Activated gamma-delta T cell treated with anti-CD3 and anti-CD28 coated beads, Interleukin-2, amount 50 U/mL, for 16 hours (primary cell): ENCODE data around the gene KCNN3.

ENCODE experiments used
- DNase-seq: peaks from one replicate; pipeline ENCODE4 v3.0.0-alpha.2; 2020; ENCODE audit warnings: low read depth

Gene KCNN3

DNA sequence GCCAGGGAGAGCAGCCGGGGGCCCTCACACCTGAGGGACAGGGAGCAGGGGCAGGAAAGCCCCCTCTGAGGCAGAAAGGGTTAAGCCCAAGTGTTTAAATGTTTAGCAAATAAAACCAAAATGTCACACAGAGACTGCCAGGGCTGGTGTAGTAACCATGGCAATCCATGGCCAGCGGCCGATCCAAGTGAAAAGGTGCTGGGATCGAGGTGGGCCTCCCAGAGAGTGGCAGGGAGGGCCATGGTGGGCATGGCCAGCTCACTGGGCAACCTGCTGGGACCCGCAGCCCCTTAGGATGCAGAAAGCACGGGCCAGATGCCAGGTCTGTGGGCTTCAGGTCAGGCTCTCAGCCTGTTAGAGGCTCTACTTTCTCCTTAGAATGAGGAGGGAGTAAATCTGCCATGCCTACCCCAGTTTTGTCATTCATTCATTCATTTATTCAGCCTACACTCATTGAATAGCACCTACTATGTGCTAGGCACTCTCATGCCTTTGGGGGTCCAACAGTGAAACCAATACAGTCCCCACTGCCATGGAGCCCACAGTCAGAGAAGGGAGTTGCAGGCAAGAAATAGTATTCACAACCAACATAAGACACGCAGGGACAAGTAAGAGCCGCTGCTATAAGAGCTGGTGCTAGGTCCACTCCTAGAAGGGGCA lies 56.1 kb downstream of the KCNN3 start:
- DNase-seq: no peak

DNA sequence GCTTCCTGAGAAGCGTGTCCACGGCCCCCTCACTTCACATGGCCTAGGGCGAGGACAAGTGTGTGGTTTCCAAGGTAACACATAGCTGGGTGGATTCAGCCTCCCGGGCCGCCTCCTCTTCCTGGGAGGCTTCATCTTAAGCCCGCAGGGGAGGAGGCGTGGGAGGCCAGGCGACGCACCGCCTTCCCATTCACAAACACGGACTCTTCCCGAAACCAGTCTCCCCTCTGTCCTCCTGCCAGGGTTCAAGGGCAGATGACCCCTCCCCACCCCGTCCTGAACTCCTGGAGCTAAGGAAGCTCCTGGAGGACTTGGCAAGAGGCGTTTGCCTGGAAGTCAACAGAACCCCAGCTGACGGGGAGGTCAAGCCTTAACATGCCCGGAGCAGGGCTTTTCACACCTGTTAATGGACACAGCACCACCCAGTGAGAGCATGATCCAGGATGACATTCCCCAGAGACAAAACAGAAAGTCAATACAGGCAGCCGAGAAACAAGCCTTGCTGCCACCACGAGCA lies 56.7 kb downstream of the KCNN3 start:
- DNase-seq: no peak

DNA sequence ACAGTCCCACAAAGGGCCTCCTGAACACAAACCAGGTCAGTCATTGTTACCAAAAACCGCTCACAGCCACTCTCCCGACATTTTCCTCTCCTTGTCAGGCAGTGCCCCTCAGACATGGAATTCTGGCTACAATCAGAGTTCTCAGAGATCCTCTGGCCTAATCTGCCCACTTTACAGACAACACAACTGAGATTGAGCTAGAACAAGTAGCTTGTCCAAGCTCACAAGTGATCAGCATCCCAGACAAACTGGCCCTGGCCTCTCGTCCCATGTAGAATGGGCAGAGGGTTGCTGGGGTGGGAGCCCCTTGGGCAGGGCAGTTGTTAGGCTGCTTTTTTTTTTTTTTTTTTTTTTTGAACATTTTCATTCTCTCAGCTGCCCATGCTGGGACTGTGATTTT lies 57.2 kb downstream of the KCNN3 start:
- DNase-seq: no peak

- no peak for DNase-seq
Measured at GRCh38 chr1:154810571-154810970, 59.5 kb downstream of the KCNN3 start.

GRCh38 chr1:154809436-154810413 lies 60.4 kb downstream of the KCNN3 start:
- DNase-seq: no peak

DNA sequence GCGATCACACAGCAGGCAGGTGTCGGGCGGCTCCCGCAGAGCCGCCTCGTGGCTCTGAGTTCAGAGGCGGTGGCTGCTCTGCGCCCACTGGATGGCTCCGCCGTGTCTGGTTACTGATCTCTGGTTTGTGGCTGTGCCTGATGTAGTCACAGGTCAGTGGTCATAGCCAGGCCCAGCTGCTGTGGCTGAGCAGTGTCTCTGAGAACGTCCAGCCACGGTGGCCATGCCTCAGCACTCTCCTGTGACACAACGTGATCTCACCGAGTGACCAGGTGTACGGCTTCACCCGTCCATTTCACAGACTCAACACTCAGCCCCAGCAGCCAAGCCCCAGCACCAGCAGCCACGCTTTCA lies 61.2 kb downstream of the KCNN3 start:
- DNase-seq: no peak

GRCh38 chr1:154808261-154808908 lies 61.7 kb downstream of the KCNN3 start:
- DNase-seq: no peak

DNA sequence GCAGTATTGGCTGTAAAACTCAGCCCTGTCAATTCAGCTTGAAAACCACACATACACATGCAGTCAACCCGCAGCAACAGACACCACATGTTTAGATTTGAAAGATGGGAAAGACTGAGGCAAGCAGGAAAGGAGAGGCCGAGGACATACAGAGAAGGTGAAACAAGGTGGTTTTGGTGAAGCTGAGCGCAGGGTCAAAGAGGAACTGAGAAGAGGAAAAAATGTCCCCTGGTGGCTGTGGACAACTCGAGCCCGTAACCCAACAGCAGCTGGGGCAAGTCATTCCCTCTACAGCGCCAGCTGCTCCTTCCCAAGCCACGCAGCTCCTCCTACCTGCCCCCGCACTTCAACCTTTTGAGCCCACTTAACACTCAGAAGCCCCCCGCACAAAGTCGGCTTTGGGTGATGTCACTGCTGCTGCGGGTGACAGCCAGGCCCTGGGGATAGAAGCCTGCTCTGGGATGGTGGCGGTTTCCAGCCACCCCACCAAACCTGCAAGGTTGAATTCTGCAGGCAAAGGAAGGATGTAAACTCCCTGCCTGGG lies 63.0 kb downstream of the KCNN3 start:
- no peak for DNase-seq

DNA sequence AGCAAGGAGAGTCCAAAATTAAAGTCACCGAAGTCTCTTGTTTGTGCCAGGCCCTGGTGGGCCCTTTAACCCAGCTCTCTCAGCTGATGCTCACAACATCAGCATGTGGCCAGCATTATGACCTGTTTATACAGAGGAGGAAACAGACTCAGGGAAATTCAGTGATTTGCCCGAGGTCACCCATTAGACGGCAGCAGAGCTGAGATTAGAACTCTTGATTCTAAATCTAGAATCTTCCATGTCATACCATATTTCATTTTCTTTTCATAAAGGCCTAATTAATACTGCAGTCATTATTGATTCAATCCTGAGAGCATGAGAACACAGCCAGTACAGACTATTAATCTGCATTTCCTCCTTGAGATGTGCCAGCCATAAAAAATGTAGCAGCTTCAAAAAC lies 63.7 kb downstream of the KCNN3 start:
- DNase-seq: no peak

GRCh38 chr1:154802982-154803920 lies 66.8 kb downstream of the KCNN3 start:
- DNase-seq: no peak

GRCh38 chr1:154802336-154802969 lies 67.6 kb downstream of the KCNN3 start:
- no peak for DNase-seq

DNA sequence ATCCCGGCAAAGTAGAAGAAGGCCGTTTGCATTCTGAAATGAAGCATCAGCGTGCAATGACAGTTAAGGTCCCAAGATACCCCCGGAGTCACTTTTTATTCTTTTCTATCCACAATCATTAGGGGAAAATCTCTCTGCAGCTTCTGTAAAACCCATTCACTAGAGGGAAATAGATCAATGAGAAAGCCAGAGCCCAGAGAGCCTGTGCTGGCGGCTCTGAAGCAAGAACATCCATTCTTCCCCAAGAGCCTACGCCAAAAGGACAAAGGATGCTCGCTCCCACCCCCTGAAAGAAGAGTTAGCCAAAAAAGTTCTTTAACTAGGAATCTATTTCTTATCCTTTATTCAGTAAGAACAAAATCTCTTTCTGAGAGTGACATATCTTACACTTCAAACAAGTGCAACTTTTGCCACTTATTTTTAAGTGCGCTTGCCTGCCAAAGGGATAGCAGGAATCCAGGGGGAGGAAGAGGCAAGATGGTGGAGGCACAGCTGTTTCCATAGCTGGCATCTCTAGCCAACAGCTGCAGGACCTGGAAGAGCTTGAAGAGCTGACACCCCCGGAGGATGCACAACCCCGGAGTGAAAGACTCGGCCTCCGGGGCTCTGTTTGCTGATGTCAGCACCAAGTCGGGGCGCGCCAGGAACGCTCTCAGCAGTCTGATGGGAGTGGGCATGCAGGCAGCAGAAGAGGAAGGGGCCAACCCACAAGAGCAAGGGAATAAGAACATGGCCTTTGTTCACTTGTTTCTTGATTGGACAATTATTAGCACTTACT lies 68.7 kb downstream of the KCNN3 start:
- no peak for DNase-seq

DNA sequence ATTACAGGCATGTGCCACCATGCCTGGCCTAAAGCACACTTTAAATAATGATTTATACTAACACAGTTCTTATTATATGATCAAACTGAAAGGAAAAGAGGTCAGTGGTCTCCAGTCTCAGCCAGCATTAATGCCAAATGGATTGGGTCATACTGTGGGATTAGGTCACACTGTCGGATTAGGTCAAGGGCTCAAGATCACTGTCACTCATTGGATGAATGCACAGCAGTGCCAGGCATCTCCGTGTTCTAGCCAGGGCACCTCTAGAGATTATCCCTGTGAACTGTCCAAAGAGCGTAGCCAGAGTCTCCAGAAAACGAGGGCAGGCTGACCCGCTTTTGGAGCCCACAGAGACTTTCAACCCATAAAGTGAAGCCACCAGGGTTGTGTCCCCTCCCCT lies 70.9 kb downstream of the KCNN3 start:
- no peak for DNase-seq

GRCh38 chr1:154798645-154799044 lies 71.4 kb downstream of the KCNN3 start:
- no peak for DNase-seq

DNA sequence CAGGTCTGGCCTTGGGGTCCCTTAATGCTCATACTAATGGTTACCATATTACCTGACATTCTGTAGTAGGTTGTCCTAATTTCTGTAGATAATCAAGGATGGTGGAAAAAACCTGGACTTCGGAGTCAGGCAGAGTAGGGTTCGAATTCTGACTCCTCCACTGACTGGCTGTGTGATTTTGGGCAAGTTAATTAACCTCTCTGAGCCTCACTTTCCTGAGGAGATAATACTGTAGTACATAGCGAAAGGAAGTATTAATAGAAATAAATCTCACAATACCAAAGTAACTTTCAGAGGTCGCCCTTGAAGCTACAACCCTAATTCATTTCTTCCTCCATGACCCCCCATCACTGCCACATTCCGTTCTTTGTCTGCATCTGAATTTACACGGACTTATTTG lies 72.9 kb downstream of the KCNN3 start:
- no peak for DNase-seq

DNA sequence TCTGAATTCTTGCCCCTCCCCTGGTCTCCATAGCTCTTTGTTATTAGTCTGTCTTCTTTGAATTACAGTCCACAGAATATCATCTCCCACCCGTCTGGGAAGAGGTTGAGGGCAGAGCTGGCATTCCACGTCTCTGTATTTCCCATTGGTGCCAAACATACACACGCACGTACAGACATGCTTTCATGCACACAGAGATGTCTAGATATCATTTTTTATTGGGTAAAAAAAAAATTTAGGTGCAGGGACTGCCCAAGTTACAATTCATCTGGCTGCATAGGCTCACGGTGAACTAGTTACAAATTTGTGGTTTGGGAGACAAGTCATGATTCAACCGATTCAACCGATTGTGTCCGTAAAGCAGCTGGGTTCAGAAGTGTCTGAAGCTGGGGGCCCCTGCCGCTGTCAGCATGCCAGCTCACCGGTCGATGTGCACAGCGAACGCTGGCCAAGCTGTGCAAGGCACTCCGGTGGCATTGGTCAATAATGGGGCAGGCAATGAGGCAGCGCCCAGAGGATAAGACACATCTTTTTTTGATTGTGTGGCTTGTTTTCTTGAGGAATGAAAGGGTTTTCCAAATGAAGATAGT lies 73.7 kb downstream of the KCNN3 start:
- DNase-seq: no peak

GRCh38 chr1:154794608-154795007 lies 75.5 kb downstream of the KCNN3 start:
- no peak for DNase-seq

GRCh38 chr1:154793685-154794084 lies 76.4 kb downstream of the KCNN3 start:
- no peak for DNase-seq

DNA sequence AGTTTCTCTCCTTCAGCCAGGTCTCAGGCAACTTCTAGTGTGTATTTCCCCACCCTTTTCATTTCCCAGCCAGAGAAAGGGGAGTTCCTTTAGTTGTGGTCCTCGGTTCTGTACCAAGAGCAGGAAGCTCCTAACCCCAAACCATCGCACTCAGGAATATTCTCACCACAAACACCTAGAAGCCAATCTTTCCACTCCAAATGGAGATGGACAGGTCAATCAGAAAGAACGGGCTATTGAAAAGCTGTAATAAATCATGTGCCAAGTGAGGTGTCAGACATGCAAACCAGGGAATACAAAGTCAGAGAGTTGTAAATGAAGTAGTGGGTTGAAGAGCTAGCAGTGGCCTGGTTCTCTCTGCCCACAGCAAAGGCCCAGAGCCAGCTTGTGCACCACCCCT lies 77.2 kb downstream of the KCNN3 start:
- no peak for DNase-seq
